T-helper 1 cell (primary cell): ENCODE measurements around the gene SPATA19.
"Not testable (repeated sequence)": the region's sequence is repeated elsewhere in the genome, so short reads cannot be mapped to it uniquely, and the experiment has no call there.

Source experiments
- DNase-seq, 5 donors: peaks; one replicate each; pipeline ENCODE4 v3.0.0-alpha.2; 2012 to 2020
- total RNA-seq, 4 donors: gene quantifications; one replicate each; lab custom pipeline; 2026; lab: John Stamatoyannopoulos, UW

Gene SPATA19, protein sequence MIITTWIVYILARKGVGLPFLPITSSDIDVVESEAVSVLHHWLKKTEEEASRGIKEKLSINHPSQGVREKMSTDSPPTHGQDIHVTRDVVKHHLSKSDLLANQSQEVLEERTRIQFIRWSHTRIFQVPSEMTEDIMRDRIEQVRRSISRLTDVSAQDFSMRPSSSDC
- total RNA-seq, result 0 reads per million in 4 donors

DNA sequence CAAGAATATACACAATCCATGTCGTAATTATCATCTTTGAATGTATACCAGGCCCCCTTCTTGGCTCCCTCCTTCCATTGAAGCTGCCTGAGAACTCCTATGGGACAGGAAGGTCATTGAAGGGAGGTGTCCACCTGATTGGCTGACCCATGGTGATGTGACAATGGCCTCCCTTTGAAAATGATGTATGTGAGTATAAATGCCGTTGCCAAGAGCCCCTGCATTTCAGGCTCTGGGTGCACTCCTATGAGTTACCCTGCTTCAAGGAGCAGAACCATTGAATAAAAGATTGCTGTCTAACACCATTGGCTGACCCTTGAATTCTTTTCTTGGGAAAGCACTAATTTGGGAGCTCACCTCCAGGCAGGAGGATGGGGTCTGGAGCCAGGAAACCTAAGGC lies at the start of gene SPATA19:
TSS of gene SPATA19 (minus strand) at position 101 of the 400 bp plus-strand sequence. CDS start at position 34, 67 bp downstream.
- DNase-seq, result no peak

DNA sequence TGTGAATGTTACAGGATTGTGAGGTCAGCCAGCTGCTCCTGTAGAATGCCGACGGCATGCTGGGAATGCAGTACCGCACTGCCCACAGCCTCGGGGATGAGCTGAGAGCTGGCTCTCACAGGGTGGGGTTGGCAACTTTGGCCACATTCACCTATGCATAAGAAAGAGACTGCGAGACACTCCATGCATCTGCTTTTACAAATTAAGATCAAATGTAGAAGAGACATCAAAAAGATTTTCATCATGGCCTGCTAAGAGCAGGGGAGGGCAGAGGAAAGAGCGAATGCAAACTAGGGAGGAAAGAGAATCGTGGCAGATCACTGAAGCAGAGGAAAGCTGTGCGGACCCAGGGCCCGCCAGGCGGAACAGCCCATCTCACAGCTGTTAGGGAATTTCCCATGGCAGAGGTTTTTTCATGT lies 49.8 kb upstream of the SPATA19 start:
- DNase-seq, result no peak

DNA sequence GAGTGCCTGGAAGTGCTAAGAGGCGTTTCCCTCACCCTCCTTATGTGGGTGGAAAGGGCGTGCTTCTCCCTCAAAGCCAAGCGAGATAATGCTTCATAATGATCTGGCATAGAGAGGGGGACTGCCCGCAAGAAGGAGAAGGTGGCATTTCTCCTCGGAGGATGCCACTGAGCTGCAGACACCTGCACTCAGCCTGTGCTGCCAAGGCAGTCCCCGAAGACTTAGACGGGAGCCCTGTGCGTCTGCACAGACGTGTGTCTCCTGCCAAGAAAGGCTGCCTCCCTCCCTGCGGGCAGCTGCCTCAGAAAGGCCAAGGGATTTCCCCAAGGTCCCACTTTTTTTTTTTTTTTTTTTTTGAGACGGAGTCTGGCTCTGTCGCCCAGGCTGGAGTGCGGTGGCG lies 48.1 kb upstream of the SPATA19 start:
- no peak for DNase-seq

DNA sequence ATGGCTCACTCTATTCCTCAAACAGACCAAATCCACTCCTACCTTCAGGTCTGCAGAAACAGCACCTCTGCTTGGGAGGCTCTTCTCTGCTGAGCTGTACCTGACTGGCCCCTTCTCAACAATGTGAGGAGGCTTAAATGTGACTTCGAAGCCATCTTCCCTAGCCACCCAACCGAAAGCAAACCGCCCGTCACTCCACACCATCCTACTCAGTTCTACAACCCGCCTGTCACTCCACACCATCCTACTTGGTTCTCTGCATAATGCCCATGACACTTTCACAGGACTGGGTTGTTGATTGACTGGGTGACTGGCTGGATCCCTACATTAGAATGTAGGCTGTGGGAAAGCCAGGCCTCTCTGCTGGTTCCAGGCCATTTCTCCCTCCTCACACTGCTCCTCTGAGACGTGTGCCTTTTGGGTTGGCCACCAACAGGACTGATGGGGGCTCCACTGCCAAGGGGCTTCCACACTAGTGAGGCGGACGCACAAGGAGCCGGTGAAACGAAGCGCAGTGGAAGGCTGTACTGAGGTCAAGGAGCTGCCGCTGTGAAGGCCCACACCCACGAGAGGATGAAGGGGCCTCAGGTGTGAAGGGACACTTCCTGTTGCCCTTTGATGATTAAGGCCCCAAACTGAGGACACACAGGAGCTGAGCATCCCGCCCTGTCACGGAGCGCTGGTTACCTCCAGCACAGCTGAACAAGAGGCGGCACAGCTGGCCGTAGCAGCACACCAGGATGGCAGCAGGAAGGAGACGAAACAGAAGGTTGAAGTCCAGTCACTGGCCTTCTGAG lies 47.5 kb upstream of the SPATA19 start:
- DNase-seq, result no peak

DNA sequence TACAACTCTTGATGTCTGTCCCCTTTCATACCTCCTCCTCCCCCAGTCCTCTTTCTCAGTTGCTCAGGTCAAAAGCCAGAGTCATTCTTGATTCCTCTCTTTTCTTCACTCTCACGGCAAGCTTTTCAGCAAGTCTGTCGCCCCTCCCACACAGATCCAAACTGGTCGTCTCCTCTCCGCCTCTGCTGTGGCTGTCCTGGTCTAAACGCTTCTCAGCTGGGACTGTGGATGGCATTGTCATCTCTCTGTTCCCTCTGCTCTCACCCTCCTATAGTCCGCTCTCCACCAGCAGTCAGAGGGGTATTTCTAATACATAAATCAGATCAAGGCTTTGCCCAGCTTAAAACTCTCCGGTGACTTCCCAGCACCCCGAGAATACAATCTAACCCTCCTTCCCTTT lies 46.8 kb upstream of the SPATA19 start:
- no peak for DNase-seq

DNA sequence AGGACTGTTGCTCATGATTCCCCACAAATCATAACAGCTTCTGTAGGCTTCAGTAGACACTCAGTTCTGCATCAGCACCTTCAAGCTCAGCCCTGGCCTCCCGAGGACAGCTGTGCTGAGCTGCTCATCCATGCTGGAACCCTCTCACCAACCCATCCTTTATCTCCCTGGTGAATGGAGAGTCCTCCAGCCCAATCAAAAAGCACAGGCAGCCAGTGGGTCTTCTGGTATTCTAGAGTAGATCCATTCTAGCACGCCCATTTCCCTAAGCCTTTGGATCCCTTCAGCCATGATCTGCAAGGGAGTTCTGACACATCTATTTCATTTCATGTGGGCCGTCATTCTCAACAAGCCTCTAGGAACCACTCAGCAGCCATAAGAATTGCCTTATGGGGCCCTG lies 44.6 kb upstream of the SPATA19 start:
- no peak for DNase-seq

DNA sequence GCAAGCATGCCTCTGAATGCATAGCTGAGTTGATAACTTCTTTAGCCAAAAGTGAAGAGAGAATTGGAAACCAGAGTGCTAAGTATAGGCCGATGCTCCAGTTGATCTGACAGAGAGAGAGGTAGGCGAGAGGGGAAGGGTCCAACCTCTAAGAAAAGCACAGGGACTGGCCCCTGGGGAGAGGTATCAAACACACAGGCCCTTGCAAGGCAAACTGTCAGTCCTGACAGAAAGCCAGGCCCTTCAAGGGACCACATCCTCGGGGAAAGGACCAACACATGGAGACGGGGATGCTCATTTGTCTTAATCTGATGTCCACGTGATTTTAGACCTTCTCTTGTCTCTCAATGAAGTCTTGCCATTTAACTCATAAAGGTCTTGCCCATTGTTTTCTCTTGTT lies 43.9 kb upstream of the SPATA19 start:
- no peak for DNase-seq

DNA sequence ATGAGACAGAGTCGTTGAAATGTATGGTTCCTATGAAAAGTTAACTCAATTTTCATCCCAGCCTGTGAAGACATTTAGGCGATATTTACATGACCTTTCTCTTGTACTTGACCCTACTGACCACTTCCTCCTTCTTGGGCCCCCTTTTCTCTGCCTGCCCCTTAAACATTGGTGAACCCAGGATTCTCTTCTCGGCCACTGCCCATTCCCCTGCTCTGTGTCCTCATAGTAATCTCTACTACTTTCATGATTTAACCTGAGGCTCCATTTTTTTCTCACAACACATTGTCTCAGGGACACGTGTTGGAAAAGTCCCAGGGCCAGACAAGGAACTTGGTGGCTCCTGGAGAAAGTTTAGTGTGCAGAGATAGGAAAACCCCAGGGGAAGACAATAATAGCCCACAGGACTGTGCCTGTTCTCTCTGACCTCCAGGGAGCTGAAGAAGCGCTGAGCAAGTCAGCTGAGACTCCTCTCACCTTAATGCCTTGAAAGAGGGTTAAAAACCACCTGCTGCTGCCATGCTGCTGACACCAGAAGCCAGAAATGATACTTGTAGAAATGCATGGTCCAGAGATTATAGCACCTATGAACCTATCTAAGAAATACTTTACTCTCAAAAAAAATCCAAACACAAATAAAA lies 42.5 kb upstream of the SPATA19 start:
- DNase-seq, result no peak

DNA sequence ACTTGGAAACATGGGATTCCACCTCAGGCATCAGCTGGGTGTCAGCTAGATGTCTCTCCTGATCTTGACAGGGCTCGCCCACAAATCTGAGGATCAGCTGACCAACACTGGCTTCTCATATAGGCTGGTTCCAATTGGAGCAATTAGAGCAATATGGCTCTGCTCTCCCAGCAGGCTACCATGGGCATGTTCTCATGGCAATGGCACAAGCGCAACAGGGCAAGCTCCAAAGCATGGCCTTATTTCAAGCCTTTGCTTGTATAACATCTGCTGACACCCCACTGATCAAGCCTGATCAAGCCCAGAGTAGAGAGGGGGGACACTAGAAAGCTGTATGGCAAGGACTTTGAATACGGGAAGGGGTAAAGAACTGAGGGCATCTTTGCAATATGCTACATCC lies 40.7 kb upstream of the SPATA19 start:
- no peak for DNase-seq

DNA sequence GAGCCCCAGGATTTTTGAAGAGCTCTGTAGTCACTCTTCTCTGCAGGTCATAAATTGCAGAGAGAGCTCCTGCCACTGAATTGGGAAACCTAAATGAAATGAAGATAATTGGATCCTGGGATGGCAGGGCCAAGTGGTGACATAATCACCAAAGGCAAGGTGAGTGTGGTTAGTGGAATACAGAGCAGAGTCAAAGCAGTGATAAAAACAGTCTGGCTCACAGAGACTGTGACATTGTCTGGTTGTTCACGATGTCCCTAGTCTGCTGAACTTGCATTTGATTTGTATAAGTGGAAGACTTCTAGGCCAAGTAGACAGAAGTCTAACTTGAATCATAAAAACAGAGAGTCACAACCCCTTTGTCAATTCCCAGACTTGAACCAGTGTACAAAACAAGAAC lies 26.8 kb upstream of the SPATA19 start:
- no peak for DNase-seq

DNA sequence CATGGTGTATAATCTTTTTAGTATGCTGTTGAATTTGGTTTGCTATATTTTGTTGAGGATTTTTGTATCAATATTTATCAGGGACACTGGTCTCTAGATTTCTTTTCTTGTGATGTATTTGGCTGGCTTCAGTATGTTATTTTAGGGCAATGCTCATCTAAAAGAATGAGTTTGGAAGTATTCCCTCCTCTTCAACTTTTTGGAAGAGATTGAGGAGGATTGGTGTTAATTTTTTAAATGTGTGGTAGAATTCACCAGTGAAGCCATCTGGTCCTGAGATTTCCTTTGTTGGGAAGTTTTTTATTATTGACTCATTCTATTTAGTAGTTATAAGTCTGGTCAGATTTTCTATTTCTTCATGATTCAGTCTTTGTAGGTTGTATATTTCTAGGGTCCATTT lies 22.1 kb upstream of the SPATA19 start:
- DNase-seq, result no peak

DNA sequence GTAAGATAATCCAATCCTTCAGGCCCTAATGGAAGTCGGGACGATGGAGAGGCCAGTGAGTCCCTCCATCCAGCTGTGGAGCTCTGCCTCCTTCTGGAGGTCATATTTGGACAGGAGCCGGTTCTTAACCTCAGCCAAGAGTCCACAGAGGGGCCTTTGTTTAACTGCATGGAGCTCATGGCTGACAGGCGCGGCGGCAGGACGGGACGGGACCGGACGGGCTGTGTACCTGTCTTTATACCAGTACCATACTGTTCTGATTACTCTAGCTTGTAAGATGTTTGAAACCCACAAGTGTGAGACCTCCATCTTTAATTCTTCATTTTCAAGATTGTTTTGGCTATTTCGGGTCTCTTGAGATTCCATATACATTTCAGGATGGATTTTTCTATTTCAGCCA lies 20.2 kb upstream of the SPATA19 start:
- no peak for DNase-seq

DNA sequence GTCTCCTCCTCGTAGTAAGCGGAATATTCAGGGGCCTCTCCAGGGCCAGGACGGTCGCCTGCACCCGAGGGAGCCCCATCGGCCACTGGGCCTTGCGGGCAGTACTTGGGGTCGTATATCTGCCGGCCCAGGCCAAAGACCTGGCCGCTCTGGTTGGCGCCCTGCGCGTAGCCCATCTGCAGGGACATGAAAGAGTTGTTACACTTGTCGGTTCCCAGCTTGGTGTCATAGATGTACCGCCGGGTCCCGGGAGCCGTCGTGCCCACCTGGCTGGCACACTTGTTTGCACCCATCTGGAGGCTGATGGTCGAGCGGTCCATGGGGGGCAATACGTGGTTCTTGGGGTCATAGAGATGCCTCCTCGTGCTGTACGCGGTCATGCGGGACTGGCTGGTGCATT lies 19.4 kb upstream of the SPATA19 start:
- DNase-seq, result no peak

DNA sequence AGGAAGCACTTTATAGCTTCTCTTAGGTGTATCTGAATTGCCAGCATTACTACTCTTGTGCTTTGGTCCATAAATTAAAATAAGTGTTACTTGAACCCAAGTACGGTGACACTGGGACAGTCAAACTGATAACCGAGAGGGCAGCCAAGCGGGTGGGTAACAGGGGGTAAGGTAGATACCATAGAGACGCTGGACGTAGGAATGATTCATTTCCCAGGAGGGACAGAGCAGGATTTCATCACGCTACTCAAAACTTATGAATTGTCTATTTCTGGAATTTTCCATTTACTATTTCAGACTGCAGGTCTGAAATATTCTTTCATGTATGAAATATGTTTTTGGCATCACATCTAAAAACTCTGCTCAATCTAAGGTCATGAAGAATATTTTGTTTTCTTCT lies 14.8 kb upstream of the SPATA19 start:
- DNase-seq, result no peak

DNA sequence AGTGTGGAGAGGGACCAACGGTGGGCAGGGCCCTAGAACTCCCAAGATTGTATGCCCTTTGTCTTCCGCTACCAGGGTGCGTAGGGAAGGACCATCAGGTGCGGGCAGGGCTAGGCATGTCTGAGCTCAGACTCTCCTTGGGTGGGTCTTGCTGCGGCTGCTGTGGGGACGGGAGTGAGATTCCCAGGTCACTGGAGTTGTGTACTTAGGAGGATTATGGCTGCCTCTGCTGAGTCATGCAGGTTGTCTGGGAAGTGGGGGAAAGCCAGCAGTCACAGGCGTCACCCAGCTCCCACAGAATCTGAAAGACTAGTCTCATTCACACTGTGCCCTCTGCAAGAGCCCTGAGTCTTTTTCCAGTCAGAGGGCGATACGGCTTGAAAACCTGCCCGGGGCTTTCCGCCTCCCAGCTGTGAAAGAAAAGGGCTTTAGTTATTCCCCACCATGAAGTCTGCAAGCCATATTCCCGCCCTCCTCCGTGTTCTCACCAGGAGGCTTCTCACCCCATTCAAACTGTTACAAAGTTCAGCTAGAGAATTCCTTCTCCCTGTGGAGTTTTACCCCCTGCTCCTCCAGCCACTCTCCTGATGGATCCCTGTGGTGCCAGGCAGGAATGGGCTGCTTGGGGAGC lies 9.1 kb upstream of the SPATA19 start:
- not testable (repeated sequence) for DNase-seq

DNA sequence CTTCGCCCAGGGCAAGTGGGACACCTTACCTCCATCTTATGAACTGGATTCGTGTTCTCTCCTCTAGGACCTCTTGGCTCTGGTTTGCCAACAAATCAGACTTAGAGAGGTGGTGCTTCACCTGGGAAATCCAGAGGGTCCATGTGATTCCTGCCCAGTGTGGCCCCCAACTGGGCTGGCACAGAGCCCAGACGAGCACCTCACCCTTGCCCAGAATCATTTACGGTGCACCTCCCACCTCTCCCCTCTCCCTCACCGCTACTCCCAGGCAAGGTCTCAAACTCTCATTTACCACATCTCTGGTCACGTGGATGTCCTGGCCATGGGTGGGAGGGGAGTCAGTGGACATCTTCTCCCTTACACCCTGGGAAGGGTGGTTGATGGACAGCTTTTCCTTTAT lies 1.1 kb downstream of the SPATA19 start:
- DNase-seq, result no peak

DNA sequence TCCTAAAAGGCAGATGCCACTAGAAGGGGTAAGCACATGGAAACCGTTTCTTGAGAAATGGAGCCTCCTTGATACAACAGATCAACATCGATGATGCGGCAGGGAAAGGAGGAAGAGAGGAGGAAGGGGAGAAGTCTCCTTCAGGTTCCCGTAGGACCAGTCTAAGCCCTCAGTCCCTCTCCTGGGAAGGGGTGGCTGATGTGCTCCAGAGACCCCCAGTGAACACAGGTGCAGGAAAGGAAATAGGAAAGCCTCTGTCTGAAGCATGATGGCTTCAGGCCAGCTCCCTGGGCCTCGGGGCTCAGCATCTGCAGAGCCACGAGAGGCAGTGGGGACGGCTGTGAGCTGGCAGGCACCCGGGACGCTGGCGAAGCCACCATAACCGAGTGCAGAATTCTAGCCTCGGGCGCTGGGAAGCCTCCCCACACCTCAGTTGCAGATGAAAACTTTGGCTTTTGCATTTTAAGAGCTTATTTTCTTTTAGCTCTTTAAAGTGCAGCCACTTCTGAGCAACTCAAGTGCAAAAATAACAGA lies 1.8 kb downstream of the SPATA19 start:
- DNase-seq, result no peak

DNA sequence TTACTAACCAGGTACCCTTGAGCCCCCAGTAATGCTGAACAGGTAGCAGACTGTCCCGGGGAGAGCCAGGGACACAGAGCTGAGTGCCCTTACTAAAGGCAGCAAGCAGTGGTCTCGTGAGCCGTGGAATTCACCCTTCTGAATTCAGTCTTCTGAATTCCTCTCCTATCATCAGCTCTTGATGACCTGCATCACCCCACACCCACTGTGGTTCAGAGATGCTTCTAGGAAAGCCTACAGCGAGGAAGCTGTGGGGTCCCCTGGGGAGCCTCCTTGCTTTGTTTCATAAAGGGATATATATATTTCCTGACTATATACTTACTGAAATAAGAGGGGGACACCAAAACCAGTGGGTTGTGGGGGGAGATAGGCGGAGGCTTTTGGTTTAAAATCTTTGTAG lies 2.6 kb downstream of the SPATA19 start:
- DNase-seq, result no peak

DNA sequence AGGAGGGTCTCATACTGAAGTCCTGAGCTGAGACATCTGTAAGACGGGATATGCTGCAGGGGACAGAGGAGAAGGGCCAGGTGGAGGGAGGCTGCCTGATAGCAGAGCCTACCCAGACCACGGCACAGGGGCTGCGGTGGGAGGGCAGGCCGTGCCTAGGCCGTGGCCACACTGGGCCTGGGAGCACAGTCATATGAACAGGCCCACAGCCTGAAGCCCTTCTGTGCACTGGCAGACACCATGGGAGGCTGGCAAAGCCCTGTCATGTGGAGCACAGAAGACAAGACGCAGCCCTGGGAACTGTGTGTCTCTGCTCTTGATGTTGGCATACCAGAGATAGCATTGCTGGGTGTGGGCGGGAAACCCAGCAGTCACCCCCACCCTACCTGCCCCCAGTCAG lies 3.3 kb downstream of the SPATA19 start:
- no peak for DNase-seq

DNA sequence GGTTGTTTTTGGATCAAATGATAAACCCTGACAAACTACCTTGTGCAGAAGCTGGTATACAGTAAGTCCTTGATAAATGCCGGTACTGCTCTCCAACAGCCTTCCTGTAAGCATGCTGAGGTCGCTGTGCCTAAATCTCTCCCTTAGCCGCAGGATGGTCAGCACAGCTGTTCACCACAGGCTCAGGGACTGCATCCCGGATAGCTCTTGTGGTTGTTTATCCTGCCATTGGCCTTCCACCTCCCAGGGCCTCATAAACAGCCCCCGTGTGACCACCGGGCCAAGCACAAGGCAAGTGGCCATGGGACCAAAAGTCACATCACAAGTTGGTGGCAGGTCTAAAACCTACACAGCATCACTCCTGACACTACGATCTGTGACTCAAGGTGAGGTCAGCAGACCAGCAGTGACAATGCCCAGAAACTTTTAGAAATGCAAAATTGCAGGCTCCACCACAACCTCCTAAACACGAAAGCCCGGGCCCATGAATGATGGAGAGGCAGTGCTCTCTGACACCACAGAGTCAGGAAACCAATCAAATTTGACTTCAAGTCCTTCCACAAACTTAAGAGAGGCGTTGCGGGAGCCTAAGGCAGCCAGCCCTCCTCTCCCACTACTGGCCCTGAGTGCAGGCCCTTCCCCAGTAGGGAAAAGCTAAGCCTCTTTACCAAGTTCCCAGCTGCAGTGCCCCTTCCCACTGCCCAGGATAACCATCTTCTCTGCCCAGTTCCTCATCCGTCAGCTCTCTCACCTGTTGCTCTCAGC lies 3.9 kb downstream of the SPATA19 start:
- DNase-seq, result no peak

DNA sequence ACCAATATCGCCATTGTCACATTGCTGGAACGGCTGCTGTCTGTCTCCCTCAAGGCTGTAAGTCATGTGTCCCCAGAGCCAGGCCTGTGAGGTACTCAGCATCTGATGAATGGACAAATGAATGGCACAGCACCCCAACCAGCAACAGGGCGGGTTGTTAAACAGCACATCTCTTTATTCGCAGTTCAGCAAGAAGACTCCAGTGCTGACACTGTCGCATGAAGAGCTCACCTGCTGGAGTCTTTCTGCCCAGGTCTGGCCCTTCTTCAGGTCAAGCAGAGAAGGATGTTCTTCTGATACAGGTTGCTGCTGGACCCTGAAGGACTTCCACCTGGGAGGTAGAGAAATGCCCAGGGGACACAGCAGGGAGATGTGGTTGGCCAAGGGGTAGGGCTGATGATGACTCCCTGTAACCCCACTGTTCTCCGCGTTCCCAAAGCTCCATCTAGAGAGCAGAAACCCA lies 4.8 kb downstream of the SPATA19 start:
- no peak for DNase-seq
